Measurements from ENCODE around the gene PER2. TPM values are rescaled to one million over a fixed set of nuclear protein-coding genes. Genes with fewer than 3 reads are reported as not detected.
A peak's percentile ranks its signal among the peaks of the same experiment; 100 is the strongest.

Gene PER2
- total RNA-seq, 2 donors from 2014 or later = 5.2 to 9.4 TPM

GRCh38 chr2:238202326-238203093, 85.9 kb downstream of the PER2 start:
- peak overlapping the region; percentile 81 to 90 for H3K27ac ChIP-seq
- H3K4me1 ChIP-seq = peaks cover 0 to 25% of the 10 kb centered on the region in 2 donors
- no peaks in the 10 kb centered on the region for H3K9me3 ChIP-seq
- no peak for DNase-seq (ENCODE audit: low spot score)
- peak overlapping the region; percentile 78 to 80 for H3K4me3 ChIP-seq
- no peak for TF ChIP-seq CTCF (IDR thresholded peaks at IDR 0.05)
- H3K36me3 ChIP-seq = no peaks in the 10 kb centered on the region
- no peaks in the 10 kb centered on the region for H3K27me3 ChIP-seq

Other genes starting within 250 kb of the PER2 start
- gene SCLY, start 227.6 kb downstream of the PER2 start, total RNA-seq = 10 to 100 TPM in 1 of 2 donors, 1 to 10 TPM in 1; 6.5 to 11.3 TPM
- gene ESPNL, start 188.3 kb downstream of the PER2 start, total RNA-seq = 1 to 10 TPM in 1 of 2 donors, under 1 TPM in 1; 0.26 to 2.0 TPM
- gene KLHL30, start 149.9 kb downstream of the PER2 start, total RNA-seq = 10 to 100 TPM; 24.9 to 29.0 TPM
- 1 to 10 TPM in 1 of 2 donors, under 1 TPM in 1; 0.33 to 1.5 TPM for gene ERFE, start 129.6 kb downstream of the PER2 start, total RNA-seq
- gene ILKAP, start 84.9 kb downstream of the PER2 start, total RNA-seq = 10 to 100 TPM; 15.9 to 17.6 TPM
- gene HES6, start 48.6 kb downstream of the PER2 start, total RNA-seq = 1 to 10 TPM; 2.5 to 4.8 TPM
- 1 to 10 TPM; 5.0 to 5.8 TPM for gene TRAF3IP1, start 31.9 kb upstream of the PER2 start, total RNA-seq
- 10 to 100 TPM; 32.3 to 43.6 TPM for gene ASB1, start 138.3 kb upstream of the PER2 start, total RNA-seq

All from right atrium auricular region (tissue), 2 donors.